OCI-LY7 (cell line): ENCODE measurements around the gene VWA5B2.

Experiments used
- EZH2phosphoT487 ChIP-seq: fragments of 200-600 bp; sonication (generic); IDR thresholded peaks from 2 replicates; pipeline ENCODE4 v1.6.1; 2018; ENCODE audit warnings: low read depth, borderline replicate concordance, mild to moderate bottlenecking, mixed run types, antibody characterized with exemption, low read length, moderate library complexity, mixed read lengths
- TF ChIP-seq, protein P1 (sequence below): fragments of 200-600 bp; sonication (generic); conservative IDR thresholded peaks from 2 replicates; pipeline ENCODE4 v1.5.1; 2014; ENCODE audit warnings: mild to moderate bottlenecking, antibody characterized with exemption, low read length, moderate library complexity, mixed read lengths

DNA sequence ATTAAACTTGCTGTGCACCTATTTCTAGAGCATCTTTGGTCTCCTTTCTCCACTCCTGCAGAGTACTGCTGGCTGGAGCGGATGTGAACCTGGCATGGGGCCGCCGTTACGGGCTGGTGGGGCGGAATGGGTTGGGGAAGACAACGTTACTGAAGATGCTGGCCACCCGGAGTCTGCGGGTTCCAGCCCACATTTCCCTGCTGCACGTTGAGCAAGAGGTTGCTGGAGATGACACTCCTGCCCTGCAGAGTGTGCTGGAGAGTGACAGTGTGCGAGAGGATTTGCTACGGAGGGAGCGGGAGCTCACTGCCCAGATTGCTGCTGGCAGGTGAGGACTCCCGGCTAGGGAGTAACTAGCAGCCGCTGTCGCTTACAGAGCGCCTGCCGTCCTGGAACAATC lies 41.3 kb upstream of the VWA5B2 start:
- TF ChIP-seq, protein P1, sequence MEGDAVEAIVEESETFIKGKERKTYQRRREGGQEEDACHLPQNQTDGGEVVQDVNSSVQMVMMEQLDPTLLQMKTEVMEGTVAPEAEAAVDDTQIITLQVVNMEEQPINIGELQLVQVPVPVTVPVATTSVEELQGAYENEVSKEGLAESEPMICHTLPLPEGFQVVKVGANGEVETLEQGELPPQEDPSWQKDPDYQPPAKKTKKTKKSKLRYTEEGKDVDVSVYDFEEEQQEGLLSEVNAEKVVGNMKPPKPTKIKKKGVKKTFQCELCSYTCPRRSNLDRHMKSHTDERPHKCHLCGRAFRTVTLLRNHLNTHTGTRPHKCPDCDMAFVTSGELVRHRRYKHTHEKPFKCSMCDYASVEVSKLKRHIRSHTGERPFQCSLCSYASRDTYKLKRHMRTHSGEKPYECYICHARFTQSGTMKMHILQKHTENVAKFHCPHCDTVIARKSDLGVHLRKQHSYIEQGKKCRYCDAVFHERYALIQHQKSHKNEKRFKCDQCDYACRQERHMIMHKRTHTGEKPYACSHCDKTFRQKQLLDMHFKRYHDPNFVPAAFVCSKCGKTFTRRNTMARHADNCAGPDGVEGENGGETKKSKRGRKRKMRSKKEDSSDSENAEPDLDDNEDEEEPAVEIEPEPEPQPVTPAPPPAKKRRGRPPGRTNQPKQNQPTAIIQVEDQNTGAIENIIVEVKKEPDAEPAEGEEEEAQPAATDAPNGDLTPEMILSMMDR: no peak
- TF ChIP-seq EZH2phosphoT487: no peak
